DMS153 (cell line): ENCODE results near the gene MRPL14.

Experiments used
- DNase-seq: peaks from one replicate; lab custom pipeline; 2025; lab: John Stamatoyannopoulos, UW

The MRPL14 gene

GRCh38 chr6:44127186-44128019 lies at the start of gene MRPL14, which contains the start of gene TMEM63B:
TSS of gene MRPL14 (minus strand) at chr6:44127452. CDS start at chr6:44116611, 10,841 bp downstream.
TSS of gene TMEM63B (plus strand) at chr6:44127554. CDS start at chr6:44134585, 7,031 bp downstream.
- DNase-seq: peak; percentile 62

- DNase-seq: no peak
Observed at GRCh38 chr6:44176130-44176761, 49.0 kb upstream of the MRPL14 start.

- DNase-seq: peak; percentile 52
Observed at GRCh38 chr6:44172731-44173500, 45.7 kb upstream of the MRPL14 start.

GRCh38 chr6:44171899-44172546 lies 44.8 kb upstream of the MRPL14 start:
- no peak for DNase-seq

- DNase-seq: no peak
Observed at GRCh38 chr6:44169886-44170570, 42.8 kb upstream of the MRPL14 start.

GRCh38 chr6:44169154-44169553 lies 41.9 kb upstream of the MRPL14 start:
- no peak for DNase-seq

GRCh38 chr6:44167567-44167966 lies 40.3 kb upstream of the MRPL14 start:
- DNase-seq: no peak

GRCh38 chr6:44166591-44167184 lies 39.4 kb upstream of the MRPL14 start:
- DNase-seq: no peak

- DNase-seq: no peak
Observed at GRCh38 chr6:44166116-44166515, 38.9 kb upstream of the MRPL14 start.

- no peak for DNase-seq
Observed at GRCh38 chr6:44162876-44163625, 35.8 kb upstream of the MRPL14 start.

GRCh38 chr6:44161997-44162338 lies 34.7 kb upstream of the MRPL14 start:
- no peak for DNase-seq

GRCh38 chr6:44158770-44159228 lies 31.5 kb upstream of the MRPL14 start, which contains the start of gene CAPN11:
TSS of gene CAPN11 (plus strand) at chr6:44158820. CDS start at chr6:44158849, 29 bp downstream.
- DNase-seq: no peak

GRCh38 chr6:44157152-44157521 lies 29.9 kb upstream of the MRPL14 start:
- no peak for DNase-seq

GRCh38 chr6:44156494-44157151 lies 29.4 kb upstream of the MRPL14 start:
- DNase-seq: no peak

GRCh38 chr6:44154067-44154466 lies 26.8 kb upstream of the MRPL14 start:
- no peak for DNase-seq

- no peak for DNase-seq
Observed at GRCh38 chr6:44152533-44152932, 25.3 kb upstream of the MRPL14 start.

GRCh38 chr6:44152109-44152461 lies 24.8 kb upstream of the MRPL14 start:
- DNase-seq: no peak

GRCh38 chr6:44151348-44152108 lies 24.3 kb upstream of the MRPL14 start:
- peak; percentile 65 for DNase-seq

GRCh38 chr6:44150317-44150917 lies 23.2 kb upstream of the MRPL14 start:
- DNase-seq: no peak
